PC-9 (cell line): ENCODE results near the gene SEC24B. TPM values are rescaled to one million over a fixed set of nuclear protein-coding genes. Genes with fewer than 3 reads are reported as not detected.
"Not testable (repeated sequence)": the region's sequence is repeated elsewhere in the genome, so short reads cannot be mapped to it uniquely, and the experiment has no call there.

Source experiments
- BruUV-seq: library from RNA; stranded (reverse); fragments of 400-500 nt; replicated peaks from 2 replicates; lab custom pipeline; 2021; lab: Mats Ljungman, UMichigan
- CTCF ChIA-PET: fragments of 300-600 bp; sonication (Branson Sonifier 250); formaldehyde crosslinking; loops from one replicate; lab custom pipeline; 2022; ENCODE audit warnings: antibody characterized with exemption; lab: Charles Lee
- POLR2A ChIA-PET: fragments of 300-600 bp; sonication (Branson Sonifier 250); formaldehyde crosslinking; loops from one replicate; lab custom pipeline; 2022; ENCODE audit warnings: antibody characterized with exemption; ENCODE audit not compliant: unreplicated experiment; lab: Charles Lee
- DNase-seq, 2 experiments: peaks; one replicate each; pipeline versions ENCODE4 v3.0.0 to v3.0.0-alpha.2; 2015 to 2022; ENCODE audit warnings: mixed read lengths in 1 of 2
- H2AFZ ChIP-seq: fragments of 200-600 bp; sonication (generic); 2 replicates; pipeline ENCODE4 v1.8.1; 2017; ENCODE audit warnings: antibody characterized with exemption
- H3F3A ChIP-seq: fragments of 200-600 bp; sonication (generic); 2 replicates; pipeline ENCODE4 v1.8.1; 2017; ENCODE audit warnings: antibody characterized with exemption, mild to moderate bottlenecking, low read depth; ENCODE audit not compliant: insufficient read depth
- H3K27ac ChIP-seq: fragments of 200-600 bp; sonication (generic); 2 replicates; pipeline ENCODE4 v1.6.1; 2016; ENCODE audit warnings: mixed run types
- H3K27me3 ChIP-seq: fragments of 200-600 bp; sonication (generic); 2 replicates; pipeline ENCODE4 v1.6.1; 2016; ENCODE audit warnings: low read depth, mixed run types; ENCODE audit not compliant: insufficient read depth
- H3K36me3 ChIP-seq: fragments of 200-600 bp; sonication (generic); 2 replicates; pipeline ENCODE4 v1.6.1; 2016; ENCODE audit warnings: low read depth, mixed run types
- H3K4me1 ChIP-seq: fragments of 200-600 bp; sonication (generic); replicated peaks from 2 replicates; pipeline ENCODE4 v1.6.1; 2016; ENCODE audit warnings: mixed run types; ENCODE audit not compliant: insufficient read depth
- H3K4me2 ChIP-seq: fragments of 200-600 bp; sonication (generic); 2 replicates; pipeline ENCODE4 v1.6.1; 2017; ENCODE audit warnings: mixed run types
- H3K4me3 ChIP-seq: fragments of 200-600 bp; sonication (generic); 2 replicates; pipeline ENCODE4 v1.6.1; 2016; ENCODE audit warnings: mixed run types
- H3K79me2 ChIP-seq: fragments of 200-600 bp; sonication (generic); 2 replicates; pipeline ENCODE4 v1.6.1; 2017; ENCODE audit warnings: low read depth, mixed run types
- H3K9me2 ChIP-seq: fragments of 200-600 bp; sonication (generic); 2 replicates; pipeline ENCODE4 v1.8.1; 2017; ENCODE audit warnings: mild to moderate bottlenecking; ENCODE audit not compliant: insufficient read depth
- H3K9me3 ChIP-seq: fragments of 200-600 bp; sonication (generic); 2 replicates; pipeline ENCODE4 v1.8.1; 2016; ENCODE audit warnings: low read depth; ENCODE audit not compliant: insufficient read depth
- H4K20me1 ChIP-seq: fragments of 200-600 bp; sonication (generic); 2 replicates; pipeline ENCODE4 v1.8.1; 2017; ENCODE audit not compliant: insufficient read depth
- EZH2 ChIP-seq: fragments of 200-600 bp; sonication (generic); IDR thresholded peaks from 2 replicates; pipeline ENCODE4 v1.8.0; 2017; ENCODE audit warnings: antibody characterized with exemption, low read depth
- intact Hi-C: fragments of 100-400 bp; cut with micrococcal nuclease; formaldehyde crosslinking; loops from one replicate; pipeline ENCODE4 v1.10.0; 2022; ENCODE audit not compliant: unreplicated experiment
- total RNA-seq: library from RNA; stranded (reverse); gene quantifications from 2 replicates; pipeline ENCODE4 v1.2.3, GENCODE V29; 2021
- TF ChIP-seq, protein P1 (sequence below): fragments of 200-600 bp; sonication (generic); conservative IDR thresholded peaks from 2 replicates; pipeline ENCODE4 v1.6.1; 2017; ENCODE audit warnings: mixed run types, antibody characterized with exemption, mild to moderate bottlenecking, moderate library complexity

Gene SEC24B
- total RNA-seq, 1 experiment from 2014 or later, result 21.7 TPM

GRCh38 chr4:109511414-109511813 is 77.8 kb downstream of the SEC24B start:
- ChIA-PET POLR2A (no interaction called here), CTCF (no interaction called here)
- Histone ChIP-seq H3K4me2 (no peak overlapping the region), H3K4me1 (no peaks in the 10 kb centered on the region), H3K9me2 (no peaks in the 10 kb centered on the region), H4K20me1 (no peaks in the 10 kb centered on the region), H2AFZ (no peak overlapping the region), H3F3A (no peaks in the 10 kb centered on the region), H3K36me3 (no peaks in the 10 kb centered on the region), H3K27ac (no peak overlapping the region), H3K79me2 (no peaks in the 10 kb centered on the region), H3K4me3 (no peak overlapping the region), H3K9me3 (no peaks in the 10 kb centered on the region), H3K27me3 (no peaks in the 10 kb centered on the region)
- no TSS peak for BruUV-seq
- no peak for DNase-seq
- intact Hi-C loops, result no loop called here
- TF ChIP-seq, protein P1, sequence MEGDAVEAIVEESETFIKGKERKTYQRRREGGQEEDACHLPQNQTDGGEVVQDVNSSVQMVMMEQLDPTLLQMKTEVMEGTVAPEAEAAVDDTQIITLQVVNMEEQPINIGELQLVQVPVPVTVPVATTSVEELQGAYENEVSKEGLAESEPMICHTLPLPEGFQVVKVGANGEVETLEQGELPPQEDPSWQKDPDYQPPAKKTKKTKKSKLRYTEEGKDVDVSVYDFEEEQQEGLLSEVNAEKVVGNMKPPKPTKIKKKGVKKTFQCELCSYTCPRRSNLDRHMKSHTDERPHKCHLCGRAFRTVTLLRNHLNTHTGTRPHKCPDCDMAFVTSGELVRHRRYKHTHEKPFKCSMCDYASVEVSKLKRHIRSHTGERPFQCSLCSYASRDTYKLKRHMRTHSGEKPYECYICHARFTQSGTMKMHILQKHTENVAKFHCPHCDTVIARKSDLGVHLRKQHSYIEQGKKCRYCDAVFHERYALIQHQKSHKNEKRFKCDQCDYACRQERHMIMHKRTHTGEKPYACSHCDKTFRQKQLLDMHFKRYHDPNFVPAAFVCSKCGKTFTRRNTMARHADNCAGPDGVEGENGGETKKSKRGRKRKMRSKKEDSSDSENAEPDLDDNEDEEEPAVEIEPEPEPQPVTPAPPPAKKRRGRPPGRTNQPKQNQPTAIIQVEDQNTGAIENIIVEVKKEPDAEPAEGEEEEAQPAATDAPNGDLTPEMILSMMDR, result no peak
- TF ChIP-seq EZH2, result no peak

- H3K36me3 ChIP-seq, H3F3A ChIP-seq, CTCF ChIA-PET, H3K27ac ChIP-seq, H3K4me3 ChIP-seq, H3K4me1 ChIP-seq, intact Hi-C loops, H3K4me2 ChIP-seq, H3K79me2 ChIP-seq, BruUV-seq, H3K9me2 ChIP-seq, DNase-seq, H3K27me3 ChIP-seq, POLR2A ChIA-PET, H2AFZ ChIP-seq, H3K9me3 ChIP-seq, H4K20me1 ChIP-seq: not testable (repeated sequence)
Observed at GRCh38 chr4:109513368-109513767, 79.8 kb downstream of the SEC24B start.

GRCh38 chr4:109532182-109532581 is 98.6 kb downstream of the SEC24B start:
- CTCF ChIA-PET, result no interaction called here
- H3K27ac ChIP-seq, result no peak overlapping the region
- no peaks in the 10 kb centered on the region for H3K9me3 ChIP-seq
- no peaks in the 10 kb centered on the region for H3K27me3 ChIP-seq
- no peaks in the 10 kb centered on the region for H3K4me1 ChIP-seq
- no peaks in the 10 kb centered on the region for H3K79me2 ChIP-seq
- BruUV-seq, result no TSS peak
- no peaks in the 10 kb centered on the region for H4K20me1 ChIP-seq
- POLR2A ChIA-PET, result no interaction called here
- peaks cover 7% of the 10 kb centered on the region; the same call in 1 of the 2 replicates for H3K36me3 ChIP-seq
- no peaks in the 10 kb centered on the region for H3K9me2 ChIP-seq
- no peaks in the 10 kb centered on the region for H3F3A ChIP-seq
- H3K4me3 ChIP-seq, result no peak overlapping the region
- H2AFZ ChIP-seq, result no peak overlapping the region
- intact Hi-C loops, result no loop called here
- TF ChIP-seq EZH2, result no peak
- TF ChIP-seq, protein P1, result no peak
- DNase-seq, result no peak
- H3K4me2 ChIP-seq, result no peak overlapping the region

GRCh38 chr4:109545401-109545800 is 111.8 kb downstream of the SEC24B start:
- Histone ChIP-seq H3K9me3 (no peaks in the 10 kb centered on the region), H2AFZ (no peak overlapping the region), H3K27me3 (no peaks in the 10 kb centered on the region), H3F3A (no peaks in the 10 kb centered on the region), H3K79me2 (no peaks in the 10 kb centered on the region), H3K27ac (no peak overlapping the region), H3K4me1 (no peaks in the 10 kb centered on the region), H3K4me3 (no peak overlapping the region), H3K36me3 (no peaks in the 10 kb centered on the region), H3K9me2 (no peaks in the 10 kb centered on the region), H4K20me1 (no peaks in the 10 kb centered on the region), H3K4me2 (no peak overlapping the region)
- intact Hi-C loops, result no loop called here
- no peak for DNase-seq
- ChIA-PET POLR2A (no interaction called here), CTCF (no interaction called here)
- TF ChIP-seq, protein P1, result no peak
- no peak for TF ChIP-seq EZH2
- BruUV-seq, result no TSS peak
